Measurements from ENCODE around the gene SLC27A6.

DNA sequence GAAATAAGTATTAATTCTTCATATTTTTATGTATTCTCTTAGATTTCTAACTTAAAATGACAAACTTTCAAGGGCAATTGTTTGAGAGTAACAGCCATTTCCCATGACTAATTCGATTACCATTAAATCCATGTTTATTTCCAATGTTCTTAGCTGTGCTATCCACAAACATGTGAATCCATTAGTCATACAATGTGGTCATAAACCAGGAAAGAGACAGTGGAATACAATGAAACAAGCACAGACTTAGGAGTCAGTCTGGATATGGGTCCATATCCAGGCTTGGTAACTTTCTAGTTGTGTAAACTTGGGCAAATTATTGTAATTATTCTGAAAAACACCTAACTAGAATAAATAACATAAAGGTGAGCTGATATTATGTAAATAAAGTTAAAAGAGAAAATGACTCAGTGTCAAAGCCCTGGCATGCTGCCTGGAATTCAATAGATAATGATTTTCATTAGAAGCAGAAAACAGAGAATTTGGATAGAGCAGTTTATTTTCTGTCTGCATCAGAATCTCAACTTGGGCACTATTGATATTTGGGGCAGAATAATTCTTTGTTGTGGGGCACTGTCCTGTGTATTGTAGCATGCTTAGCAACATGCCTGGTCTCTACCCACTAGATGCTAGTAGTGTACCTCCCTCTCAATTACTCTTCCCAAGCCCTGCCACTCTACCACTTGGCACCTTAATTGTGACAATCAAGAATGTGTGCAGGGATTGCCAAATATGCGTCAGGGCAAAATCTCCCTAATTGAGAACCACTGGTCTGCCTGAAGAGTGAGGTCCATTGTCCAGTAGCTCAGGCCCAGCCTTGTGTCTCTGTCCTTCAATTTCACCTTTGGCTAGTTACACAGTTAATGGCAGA is 44.7 kb upstream of the SLC27A6 start:
- TF ChIP-seq, protein P1, sequence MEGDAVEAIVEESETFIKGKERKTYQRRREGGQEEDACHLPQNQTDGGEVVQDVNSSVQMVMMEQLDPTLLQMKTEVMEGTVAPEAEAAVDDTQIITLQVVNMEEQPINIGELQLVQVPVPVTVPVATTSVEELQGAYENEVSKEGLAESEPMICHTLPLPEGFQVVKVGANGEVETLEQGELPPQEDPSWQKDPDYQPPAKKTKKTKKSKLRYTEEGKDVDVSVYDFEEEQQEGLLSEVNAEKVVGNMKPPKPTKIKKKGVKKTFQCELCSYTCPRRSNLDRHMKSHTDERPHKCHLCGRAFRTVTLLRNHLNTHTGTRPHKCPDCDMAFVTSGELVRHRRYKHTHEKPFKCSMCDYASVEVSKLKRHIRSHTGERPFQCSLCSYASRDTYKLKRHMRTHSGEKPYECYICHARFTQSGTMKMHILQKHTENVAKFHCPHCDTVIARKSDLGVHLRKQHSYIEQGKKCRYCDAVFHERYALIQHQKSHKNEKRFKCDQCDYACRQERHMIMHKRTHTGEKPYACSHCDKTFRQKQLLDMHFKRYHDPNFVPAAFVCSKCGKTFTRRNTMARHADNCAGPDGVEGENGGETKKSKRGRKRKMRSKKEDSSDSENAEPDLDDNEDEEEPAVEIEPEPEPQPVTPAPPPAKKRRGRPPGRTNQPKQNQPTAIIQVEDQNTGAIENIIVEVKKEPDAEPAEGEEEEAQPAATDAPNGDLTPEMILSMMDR (conservative IDR thresholded peaks at IDR 0.05 in 1 of 2, IDR thresholded peaks at IDR 0.05 in 1 of 2; ENCODE audit: low read depth in 1 of 2, low read length in 2 of 2): no peak
- no peak for TF ChIP-seq EZH2 (IDR thresholded peaks at IDR 0.05; ENCODE audit: low read length, missing control alignments)

Measured in fibroblast of lung (primary cell).